ENCODE results near the gene MMP7. TPM values are rescaled to one million over a fixed set of nuclear protein-coding genes. Genes with fewer than 3 reads are reported as not detected.

The MMP7 gene
- total and polyA plus RNA-seq, 2 of the 4 experiments (the other 2 are of a cell fraction) = not detected

GRCh38 chr11:102489186-102490145, 41.1 kb downstream of the MMP7 start:
- Histone ChIP-seq H2BK20ac (ENCODE audit: low read depth, low read length) (no peak overlapping the region), H3K27ac (ENCODE audit: insufficient read depth, low read length) (no peak overlapping the region), H2BK15ac (ENCODE audit: low read depth, low read length) (no peak overlapping the region), H4K8ac (ENCODE audit: low read depth in 2 of 2, low read length in 2 of 2) (no peak overlapping the region), H3K4me1 (ENCODE audit: control insufficient read depth, insufficient read depth, low read length) (no peaks in the 10 kb centered on the region), H3K9ac (ENCODE audit: low read depth, low read length) (no peak overlapping the region), H2AK5ac (ENCODE audit: low read depth, low read length) (no peak overlapping the region), H3K4me3 (ENCODE audit: insufficient read depth, low read depth, low read length) (no peak overlapping the region), H4K5ac (ENCODE audit: low read depth, low read length) (no peak overlapping the region), H4K91ac (ENCODE audit: insufficient read depth, low read depth, low read length) (no peak overlapping the region), H3K9me1 (ENCODE audit: insufficient read depth, low read length) (no peaks in the 10 kb centered on the region), H3K27me3 (ENCODE audit: control insufficient read depth, insufficient read depth, low read length) (no peaks in the 10 kb centered on the region; the same call in 1 of the 2 replicates), H3K14ac (replicated peaks; ENCODE audit: low read depth, low read length) (no peak overlapping the region), H4K20me1 (ENCODE audit: insufficient read depth, low read length) (no peaks in the 10 kb centered on the region), H3K23ac (ENCODE audit: low read depth, low read length) (no peak overlapping the region), H3K79me1 (ENCODE audit: low read depth in 1 of 2, low read length in 2 of 2) (no peaks in the 10 kb centered on the region), H2BK120ac (ENCODE audit: low read depth, low read length) (no peak overlapping the region), H3K18ac (ENCODE audit: low read depth, low read length) (no peak overlapping the region), H2AFZ (replicated peaks; ENCODE audit: low read length, poor library complexity) (no peak overlapping the region), H3K9me3 (ENCODE audit: control insufficient read depth, insufficient read depth, low read length) (no peaks in the 10 kb centered on the region), H3K36me3 (ENCODE audit: control insufficient read depth, insufficient read depth, low read length) (no peaks in the 10 kb centered on the region), H2AK9ac (replicated peaks; ENCODE audit: low read depth, low read length, poor library complexity) (no peak overlapping the region), H3K4me2 (ENCODE audit: low read depth, low read length) (no peak overlapping the region), H2BK5ac (ENCODE audit: low read depth, low read length, poor library complexity, severe bottlenecking) (no peak overlapping the region), H3K4ac (ENCODE audit: low read depth, low read length) (no peak overlapping the region), H3K56ac (ENCODE audit: extremely low read depth, insufficient read depth, low read length) (no peak overlapping the region)
- intact Hi-C loops (cut with micrococcal nuclease) = no loop called here
- WGBS, 2 experiments (ENCODE audit: extremely low coverage in 2 of 2, insufficient read length in 1 of 2) = no CpG with 5 or more reads among the region's 5 CpGs
- DNase-seq (no peak), ATAC-seq (ENCODE audit: low read depth) (no peak)
- ChIA-PET CTCF (no interaction called here), POLR2A (ENCODE audit: unreplicated experiment) (no interaction called here)
- BruUV-seq (replicated peaks) = no TSS peak
- in situ Hi-C loops (cut with MboI; ENCODE audit: low sequenced_read_pairs) = loop anchor here (25.0 kb wide), 1 partner anchor 1052 kb away; no protein-coding TSS in a partner anchor
- dilution Hi-C loops (cut with HindIII; ENCODE audit: low sequenced_read_pairs, unreplicated experiment) = no loop called here
- TF ChIP-seq NFE2L2 (IDR thresholded peaks at IDR 0.05; ENCODE audit: low read depth, low read length) (no peak), POLR2A (IDR thresholded peaks at IDR 0.05; ENCODE audit: low read depth, low read length) (no peak), BHLHE40 (IDR thresholded peaks at IDR 0.05; ENCODE audit: low read depth, low read length) (no peak), CTCF (conservative IDR thresholded peaks at IDR 0.05; ENCODE audit: low read depth, low read length) (no peak), MAZ (IDR thresholded peaks at IDR 0.05; ENCODE audit: borderline replicate concordance, low read depth, low read length) (no peak), CEBPB (IDR thresholded peaks at IDR 0.05; ENCODE audit: low read depth, low read length) (no peak), RAD21 (IDR thresholded peaks at IDR 0.05; ENCODE audit: low read length) (no peak), FOS (IDR thresholded peaks at IDR 0.05; ENCODE audit: low read depth, low read length) (no peak), RCOR1 (IDR thresholded peaks at IDR 0.05; ENCODE audit: insufficient replicate concordance, low read length) (no peak), RFX5 (IDR thresholded peaks at IDR 0.05; ENCODE audit: low read depth, low read length) (no peak)
- TF ChIP-seq, protein P1, sequence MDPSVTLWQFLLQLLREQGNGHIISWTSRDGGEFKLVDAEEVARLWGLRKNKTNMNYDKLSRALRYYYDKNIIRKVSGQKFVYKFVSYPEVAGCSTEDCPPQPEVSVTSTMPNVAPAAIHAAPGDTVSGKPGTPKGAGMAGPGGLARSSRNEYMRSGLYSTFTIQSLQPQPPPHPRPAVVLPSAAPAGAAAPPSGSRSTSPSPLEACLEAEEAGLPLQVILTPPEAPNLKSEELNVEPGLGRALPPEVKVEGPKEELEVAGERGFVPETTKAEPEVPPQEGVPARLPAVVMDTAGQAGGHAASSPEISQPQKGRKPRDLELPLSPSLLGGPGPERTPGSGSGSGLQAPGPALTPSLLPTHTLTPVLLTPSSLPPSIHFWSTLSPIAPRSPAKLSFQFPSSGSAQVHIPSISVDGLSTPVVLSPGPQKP (IDR thresholded peaks at IDR 0.05; ENCODE audit: borderline replicate concordance, low read depth, low read length) = no peak
- TF ChIP-seq, protein P2, sequence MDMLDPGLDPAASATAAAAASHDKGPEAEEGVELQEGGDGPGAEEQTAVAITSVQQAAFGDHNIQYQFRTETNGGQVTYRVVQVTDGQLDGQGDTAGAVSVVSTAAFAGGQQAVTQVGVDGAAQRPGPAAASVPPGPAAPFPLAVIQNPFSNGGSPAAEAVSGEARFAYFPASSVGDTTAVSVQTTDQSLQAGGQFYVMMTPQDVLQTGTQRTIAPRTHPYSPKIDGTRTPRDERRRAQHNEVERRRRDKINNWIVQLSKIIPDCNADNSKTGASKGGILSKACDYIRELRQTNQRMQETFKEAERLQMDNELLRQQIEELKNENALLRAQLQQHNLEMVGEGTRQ (IDR thresholded peaks at IDR 0.05; ENCODE audit: low read depth, low read length) = no peak
